Measurements from ENCODE around the gene SLAMF1. TPM values are rescaled to one million over a fixed set of nuclear protein-coding genes. Genes with fewer than 3 reads are reported as not detected.

SLAMF1 gene
- total and polyA plus RNA-seq, 4 donors: 0.09 to 1.1 (median 0.17) TPM

GRCh38 chr1:160579216-160579701 is 67.6 kb downstream of the SLAMF1 start, which contains the start of gene CD84:
Gene CD84 (minus strand): TSS chr1:160579496. CDS start chr1:160579437, 59 bp downstream.
- Histone ChIP-seq H3K36me3 (ENCODE audit: control insufficient read depth in 4 of 4, insufficient read depth in 3 of 4, low read depth in 1 of 4, low read length in 3 of 4) (no peaks in the 10 kb centered on the region), H3K27ac (ENCODE audit: low read depth in 1 of 2, low read length in 2 of 2) (peak within 1 kb of the TSS; percentile 16 to 31), H3K4me1 (ENCODE audit: control insufficient read depth in 4 of 4, insufficient read depth in 4 of 4, low read length in 3 of 4) (no peaks in the 10 kb centered on the region), H3K27me3 (ENCODE audit: control insufficient read depth in 4 of 4, insufficient read depth in 4 of 4, low read length in 3 of 4) (no peaks in the 10 kb centered on the region), H3K9me3 (ENCODE audit: control insufficient read depth in 4 of 4, low read length in 3 of 4) (peaks cover 0 to 5% (median 0%) of the 10 kb centered on the region in 4 donors), H3K9ac (ENCODE audit: low read depth in 1 of 2, low read length in 2 of 2) (peak within 1 kb of the TSS; percentile 7 to 70), H3K4me3 (ENCODE audit: low read depth in 1 of 3, low read length in 3 of 3) (peak within 1 kb of the TSS in 2 of 3 donors; percentile 4 to 6)
- 57% methylated on average over 3 of the region's 3 CpGs for WGBS
- TF ChIP-seq GABPA (IDR thresholded peaks at IDR 0.05 in 1 of 2, conservative IDR thresholded peaks at IDR 0.05 in 1 of 2): no peak
- no peak for TF ChIP-seq JUND (IDR thresholded peaks at IDR 0.05)
- no peak for DNase-seq (ENCODE audit: low spot score)

GRCh38 chr1:160578525-160579191 is 68.2 kb downstream of the SLAMF1 start:
- TF ChIP-seq YY1 (IDR thresholded peaks at IDR 0.05) (no peak), FOXA1 (IDR thresholded peaks at IDR 0.05) (no peak), REST (IDR thresholded peaks at IDR 0.05) (no peak)

GRCh38 chr1:160578175-160578524 is 68.7 kb downstream of the SLAMF1 start:
- Histone ChIP-seq H3K36me3 (ENCODE audit: control insufficient read depth in 4 of 4, insufficient read depth in 3 of 4, low read depth in 1 of 4, low read length in 3 of 4) (no peaks in the 10 kb centered on the region), H3K4me3 (ENCODE audit: low read depth in 1 of 3, low read length in 3 of 3) (peak overlapping the region in 1 of 3 donors; percentile 6), H3K27ac (ENCODE audit: low read depth in 1 of 2, low read length in 2 of 2) (no peak overlapping the region), H3K4me1 (ENCODE audit: control insufficient read depth in 4 of 4, insufficient read depth in 4 of 4, low read length in 3 of 4) (no peaks in the 10 kb centered on the region), H3K27me3 (ENCODE audit: control insufficient read depth in 4 of 4, insufficient read depth in 4 of 4, low read length in 3 of 4) (no peaks in the 10 kb centered on the region), H3K9me3 (ENCODE audit: control insufficient read depth in 4 of 4, low read length in 3 of 4) (peaks cover 0 to 3% (median 0%) of the 10 kb centered on the region in 4 donors), H3K9ac (ENCODE audit: low read depth in 1 of 2, low read length in 2 of 2) (no peak overlapping the region)
- TF ChIP-seq EGR1 (IDR thresholded peaks at IDR 0.05; ENCODE audit: low read depth in 2 of 2) (no peak), REST (IDR thresholded peaks at IDR 0.05) (no peak), FOXA1 (IDR thresholded peaks at IDR 0.05) (no peak), SP1 (IDR thresholded peaks at IDR 0.05) (no peak), ZBTB33 (IDR thresholded peaks at IDR 0.05) (no peak), TAF1 (conservative IDR thresholded peaks at IDR 0.05) (no peak), RXRA (IDR thresholded peaks at IDR 0.05) (no peak), HNF4A (conservative IDR thresholded peaks at IDR 0.05) (no peak), MAX (IDR thresholded peaks at IDR 0.05) (no peak), HNF4G (IDR thresholded peaks at IDR 0.05) (no peak), ATF3 (IDR thresholded peaks at IDR 0.05) (no peak), RAD21 (IDR thresholded peaks at IDR 0.05) (no peak), FOXA2 (IDR thresholded peaks at IDR 0.05) (no peak)
- WGBS: 70% methylated on average over 3 of the region's 3 CpGs
- DNase-seq (ENCODE audit: low spot score): no peak

More at GRCh38 chr1:160578525-160579191, 68.2 kb downstream of the SLAMF1 start:
- no peaks in the 10 kb centered on the region for H3K36me3 ChIP-seq (ENCODE audit: control insufficient read depth in 4 of 4, insufficient read depth in 3 of 4, low read depth in 1 of 4, low read length in 3 of 4)
- H3K27ac ChIP-seq (ENCODE audit: low read depth in 1 of 2, low read length in 2 of 2): peak overlapping the region; percentile 16 to 31
- H3K4me3 ChIP-seq (ENCODE audit: low read depth in 1 of 3, low read length in 3 of 3): peak overlapping the region in 2 of 3 donors; percentile 4 to 6
- DNase-seq (ENCODE audit: low spot score): no peak
- H3K4me1 ChIP-seq (ENCODE audit: control insufficient read depth in 4 of 4, insufficient read depth in 4 of 4, low read length in 3 of 4): no peaks in the 10 kb centered on the region
- no peaks in the 10 kb centered on the region for H3K27me3 ChIP-seq (ENCODE audit: control insufficient read depth in 4 of 4, insufficient read depth in 4 of 4, low read length in 3 of 4)
- peak overlapping the region; percentile 7 to 70 for H3K9ac ChIP-seq (ENCODE audit: low read depth in 1 of 2, low read length in 2 of 2)
- WGBS: 39% methylated on average over 3 of the region's 3 CpGs
- peaks cover 0 to 5% (median 0%) of the 10 kb centered on the region in 4 donors for H3K9me3 ChIP-seq (ENCODE audit: control insufficient read depth in 4 of 4, low read length in 3 of 4)
